ENCODE results near the gene GPR108.

- no peak for TF ChIP-seq CTCF (IDR thresholded peaks at IDR 0.05 in 8 of 11, conservative IDR thresholded peaks at IDR 0.05 in 3 of 11)
- TF ChIP-seq POLR2A (IDR thresholded peaks at IDR 0.05) = no peak
These were observed 46.0 kb downstream of the GPR108 start for GRCh38 chr19:6691342-6691741.

Measured in spleen (tissue), 7 donors.